HL-60 (cell line): ENCODE data around the gene ENOX1.

Experiments used
- DNase-seq, 2 experiments: peaks; one replicate each; pipeline ENCODE4 v3.0.0-alpha.2; 2010 to 2020; ENCODE audit warnings: low read depth in 1 of 2, low spot score in 1 of 2
- H3K27ac ChIP-seq: fragments of 250-450 bp; sonication (Bioruptor Pico); replicated peaks from 2 replicates; pipeline ENCODE4 v1.5.1; 2020; ENCODE audit warnings: mild to moderate bottlenecking, moderate library complexity
- H3K27me3 ChIP-seq: fragments of 250-450 bp; sonication (Bioruptor Pico); 2 replicates; pipeline ENCODE4 v1.5.1; 2021; ENCODE audit warnings: mild to moderate bottlenecking, moderate library complexity; ENCODE audit not compliant: insufficient read depth, poor library complexity, severe bottlenecking
- H3K4me3 ChIP-seq: replicated peaks from 2 replicates; pipeline ENCODE4 v1.5.1; 2011; ENCODE audit warnings: mild to moderate bottlenecking, control low read depth, low read length; ENCODE audit not compliant: insufficient read depth
- CTCF ChIP-seq: IDR thresholded peaks from one replicate; pipeline ENCODE4 v1.5.1; 2011; ENCODE audit warnings: low read length, control low read depth, inconsistent platforms; ENCODE audit not compliant: insufficient read depth
- GABPA ChIP-seq: IDR thresholded peaks from 2 replicates; pipeline ENCODE4 v1.6.1; 2012; ENCODE audit warnings: low read depth
- POLR2AphosphoS5 ChIP-seq: IDR thresholded peaks from 2 replicates; pipeline ENCODE4 v1.6.1; 2012; ENCODE audit warnings: low read depth
- REST ChIP-seq: IDR thresholded peaks from 2 replicates; pipeline ENCODE4 v1.6.1; 2012; ENCODE audit warnings: low read depth; ENCODE audit not compliant: insufficient replicate concordance
- SPI1 ChIP-seq: IDR thresholded peaks from 2 replicates; pipeline ENCODE4 v1.6.1; 2012; ENCODE audit warnings: low read depth, mild to moderate bottlenecking, borderline replicate concordance

ENOX1 gene

GRCh38 chr13:43787997-43788396 is 1.2 kb upstream of the ENOX1 start:
- TF ChIP-seq REST (no peak), CTCF (no peak), SPI1 (no peak), POLR2AphosphoS5 (no peak), GABPA (no peak)
- no peak overlapping the region for H3K27ac ChIP-seq
- no peak for DNase-seq
- H3K27me3 ChIP-seq: peaks cover 61% of the 10 kb centered on the region
- no peak overlapping the region for H3K4me3 ChIP-seq

GRCh38 chr13:43787518-43787891 is 733 bp upstream of the ENOX1 start:
- no peak overlapping the region for H3K27ac ChIP-seq
- DNase-seq: no peak
- peaks cover 61% of the 10 kb centered on the region for H3K27me3 ChIP-seq
- peak overlapping the region; percentile 50 for H3K4me3 ChIP-seq
- TF ChIP-seq GABPA (no peak), POLR2AphosphoS5 (no peak), REST (no peak)

GRCh38 chr13:43786472-43786765 is 353 bp downstream of the ENOX1 start:
- peaks cover 58% of the 10 kb centered on the region for H3K27me3 ChIP-seq
- H3K27ac ChIP-seq: no peak overlapping the region
- no peak for TF ChIP-seq CTCF
- no peak for TF ChIP-seq SPI1
- no peak for TF ChIP-seq POLR2AphosphoS5
- no peak for TF ChIP-seq GABPA
- no peak for TF ChIP-seq REST
- no peak for DNase-seq
- H3K4me3 ChIP-seq: peak overlapping the region; percentile 50
